OCI-LY3 (cell line): ENCODE data around the gene CXCL10.

Experiments
- EZH2phosphoT487 ChIP-seq: fragments of 200-600 bp; shearing (Covaris generic); IDR thresholded peaks from 2 replicates; pipeline ENCODE4 v1.6.1; 2018; ENCODE audit warnings: antibody characterized with exemption, mixed run types, low read depth
- TF ChIP-seq, protein P1 (sequence below): fragments of 200-600, 300-600 bp; sonication (generic); IDR thresholded peaks from 2 replicates; pipeline ENCODE4 v1.5.1; 2014; ENCODE audit warnings: antibody characterized with exemption, low read length, low read depth

GRCh38 chr4:76053730-76054129 lies 30.4 kb upstream of the CXCL10 start:
- TF ChIP-seq, protein P1, sequence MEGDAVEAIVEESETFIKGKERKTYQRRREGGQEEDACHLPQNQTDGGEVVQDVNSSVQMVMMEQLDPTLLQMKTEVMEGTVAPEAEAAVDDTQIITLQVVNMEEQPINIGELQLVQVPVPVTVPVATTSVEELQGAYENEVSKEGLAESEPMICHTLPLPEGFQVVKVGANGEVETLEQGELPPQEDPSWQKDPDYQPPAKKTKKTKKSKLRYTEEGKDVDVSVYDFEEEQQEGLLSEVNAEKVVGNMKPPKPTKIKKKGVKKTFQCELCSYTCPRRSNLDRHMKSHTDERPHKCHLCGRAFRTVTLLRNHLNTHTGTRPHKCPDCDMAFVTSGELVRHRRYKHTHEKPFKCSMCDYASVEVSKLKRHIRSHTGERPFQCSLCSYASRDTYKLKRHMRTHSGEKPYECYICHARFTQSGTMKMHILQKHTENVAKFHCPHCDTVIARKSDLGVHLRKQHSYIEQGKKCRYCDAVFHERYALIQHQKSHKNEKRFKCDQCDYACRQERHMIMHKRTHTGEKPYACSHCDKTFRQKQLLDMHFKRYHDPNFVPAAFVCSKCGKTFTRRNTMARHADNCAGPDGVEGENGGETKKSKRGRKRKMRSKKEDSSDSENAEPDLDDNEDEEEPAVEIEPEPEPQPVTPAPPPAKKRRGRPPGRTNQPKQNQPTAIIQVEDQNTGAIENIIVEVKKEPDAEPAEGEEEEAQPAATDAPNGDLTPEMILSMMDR, result no peak
- TF ChIP-seq EZH2phosphoT487, result no peak
